HG03175 (cell line): ENCODE data around the gene RHBDD3.
"Not testable (repeated sequence)": the region's sequence is repeated elsewhere in the genome, so short reads cannot be mapped to it uniquely, and the experiment has no call there.

Experiments used
- ATAC-seq: cut with Tn5 transposase; IDR thresholded peaks from one replicate; pipeline ENCODE4 v1.9.1; 2021; ENCODE audit warnings: mild to moderate bottlenecking, moderate library complexity; ENCODE audit not compliant: unreplicated experiment

Gene RHBDD3

GRCh38 chr22:29253561-29254285, 14.1 kb downstream of the RHBDD3 start:
- ATAC-seq, result no peak

DNA sequence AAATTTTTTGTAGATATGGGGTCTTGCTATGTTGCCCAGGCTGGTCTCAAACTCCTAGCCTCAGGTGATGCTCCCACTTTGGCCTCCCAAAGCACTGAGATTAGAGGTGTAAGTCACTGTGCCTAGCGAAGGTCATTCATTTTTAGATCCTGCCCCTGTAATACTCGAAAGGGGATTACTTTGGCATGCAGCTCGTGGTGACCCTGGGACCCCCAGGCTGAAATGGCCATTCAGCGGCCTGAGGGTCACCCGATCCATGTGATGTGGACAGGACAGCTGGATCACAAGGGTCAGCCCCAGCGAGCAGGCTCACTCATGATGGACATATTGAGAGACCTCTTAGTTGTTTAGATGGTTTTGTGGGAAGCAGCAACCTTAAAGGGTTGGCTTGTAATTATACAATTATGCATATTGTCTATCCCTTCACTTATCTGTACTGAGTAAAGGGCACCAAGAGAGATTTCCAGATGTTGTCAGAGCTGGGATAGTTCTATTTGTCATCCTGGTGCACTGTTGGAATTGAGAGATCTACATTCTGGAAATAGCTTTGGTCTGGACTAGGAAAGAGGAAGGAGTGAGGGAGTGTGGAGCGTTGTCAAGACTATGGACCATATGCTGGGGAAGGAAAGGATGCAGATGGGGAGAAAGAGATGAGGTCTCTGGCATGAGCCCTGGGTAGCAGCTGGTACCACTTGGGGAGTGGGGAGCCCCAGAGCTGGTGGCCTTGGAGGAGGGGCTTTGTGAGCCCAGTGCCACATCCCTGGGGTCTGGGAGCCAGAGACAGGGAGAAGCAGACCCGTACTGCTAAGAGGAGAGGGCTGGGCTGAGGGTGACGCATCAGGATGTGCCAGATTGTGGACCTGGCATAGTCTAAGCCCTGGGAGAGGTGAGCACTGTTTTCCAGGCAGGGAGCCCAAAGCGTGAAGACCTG, 15.5 kb downstream of the RHBDD3 start:
- no peak for ATAC-seq

- no peak for ATAC-seq
These were observed 16.5 kb downstream of the RHBDD3 start for GRCh38 chr22:29251265-29251664.

DNA sequence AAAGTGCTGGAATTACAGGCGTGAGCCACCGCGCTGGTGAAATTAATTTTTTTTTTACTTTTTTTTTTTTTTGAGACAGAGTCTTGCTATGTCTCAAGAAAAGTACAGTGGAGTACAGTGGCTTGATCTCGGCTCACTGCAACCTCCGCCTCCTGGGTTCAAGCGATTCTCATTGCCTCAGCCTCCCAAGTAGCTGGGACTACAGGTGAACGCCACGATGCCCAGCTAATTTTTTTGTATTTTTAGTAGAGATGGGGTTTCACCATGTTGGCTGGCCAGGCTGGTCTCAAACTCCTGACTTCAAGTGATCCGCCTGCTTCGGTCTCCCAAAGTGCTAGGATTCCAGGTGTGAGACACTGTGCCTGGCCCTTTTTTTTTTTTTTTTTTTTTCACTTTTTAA, 19.9 kb downstream of the RHBDD3 start:
- ATAC-seq, result not testable (repeated sequence)

DNA sequence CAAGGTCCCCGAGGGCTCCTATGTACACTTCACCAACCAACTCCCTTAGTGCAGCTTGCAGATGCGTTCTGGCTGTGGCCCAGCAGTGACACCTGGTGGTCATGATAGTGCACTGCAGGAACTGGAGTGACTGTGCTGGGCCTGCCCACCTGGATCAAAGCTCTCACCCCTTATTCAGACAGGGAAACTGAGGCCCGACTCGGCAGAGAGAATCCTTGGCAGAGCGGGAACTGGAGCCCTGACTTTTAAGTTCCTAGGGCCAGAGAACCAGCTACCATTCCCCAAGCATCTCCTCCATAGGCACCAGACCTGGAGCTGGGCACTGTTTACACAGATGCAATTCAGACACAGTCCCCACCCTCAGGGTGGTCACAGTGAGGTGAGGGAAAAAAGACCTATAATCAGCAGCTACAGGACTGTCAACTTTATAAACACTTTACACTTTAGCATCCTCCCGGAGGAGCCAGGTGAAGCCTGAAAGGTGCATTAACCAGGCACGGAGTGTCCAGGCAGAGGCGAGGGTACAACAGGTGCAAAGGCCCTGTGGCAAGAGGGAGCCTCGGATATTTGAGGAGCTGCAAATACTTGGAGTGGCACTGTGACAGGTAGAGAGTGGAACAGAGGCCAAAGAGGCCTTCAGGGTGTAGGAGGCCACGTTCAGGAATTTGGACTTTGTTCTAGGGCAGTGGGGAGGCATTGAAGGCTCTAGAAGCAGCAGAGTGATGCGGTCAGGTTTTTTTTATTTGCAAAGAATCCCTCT, 22.0 kb downstream of the RHBDD3 start:
- ATAC-seq, result no peak

DNA sequence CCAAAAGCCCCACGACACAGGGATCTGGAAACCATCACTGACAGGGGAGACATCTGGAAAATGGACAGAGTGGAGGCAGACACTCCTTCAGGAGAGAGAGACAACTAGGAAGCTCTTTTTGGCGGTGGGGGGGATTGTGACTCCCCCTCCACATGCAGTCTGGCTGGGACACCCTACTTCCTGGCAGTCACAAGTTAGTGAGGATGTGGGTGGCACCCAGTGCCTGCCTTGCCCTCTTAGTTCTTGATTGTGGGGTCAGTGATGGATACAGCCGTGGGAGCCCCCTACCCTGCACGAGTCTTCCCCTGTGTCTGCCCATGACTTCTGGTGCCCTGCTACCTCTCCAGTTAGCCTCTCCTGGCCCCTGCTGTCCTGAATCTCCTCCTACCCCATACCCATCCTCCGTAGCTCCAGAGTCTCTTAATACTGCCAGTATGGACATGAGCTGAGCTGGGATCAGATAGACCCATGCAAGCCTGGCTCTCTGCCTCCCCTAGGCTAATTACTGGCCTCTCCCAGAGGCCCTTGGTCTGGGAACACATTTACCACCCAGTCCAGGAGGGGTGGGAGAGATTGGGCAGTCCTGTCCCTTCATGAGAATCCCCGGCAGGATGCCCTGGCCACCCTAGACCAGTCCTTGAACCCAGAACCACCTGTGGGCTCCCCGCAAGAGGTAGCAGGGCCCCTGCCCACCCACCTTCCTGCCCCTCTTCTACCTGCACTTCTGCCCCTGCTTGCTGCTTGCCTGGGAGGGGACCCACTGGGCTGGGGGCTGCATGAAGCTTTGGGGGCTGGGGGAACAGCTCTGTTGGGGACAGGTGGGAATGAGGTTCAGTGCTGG, 22.8 kb downstream of the RHBDD3 start:
- no peak for ATAC-seq

- no peak for ATAC-seq
These were observed 23.8 kb downstream of the RHBDD3 start for GRCh38 chr22:29243874-29244446.

DNA sequence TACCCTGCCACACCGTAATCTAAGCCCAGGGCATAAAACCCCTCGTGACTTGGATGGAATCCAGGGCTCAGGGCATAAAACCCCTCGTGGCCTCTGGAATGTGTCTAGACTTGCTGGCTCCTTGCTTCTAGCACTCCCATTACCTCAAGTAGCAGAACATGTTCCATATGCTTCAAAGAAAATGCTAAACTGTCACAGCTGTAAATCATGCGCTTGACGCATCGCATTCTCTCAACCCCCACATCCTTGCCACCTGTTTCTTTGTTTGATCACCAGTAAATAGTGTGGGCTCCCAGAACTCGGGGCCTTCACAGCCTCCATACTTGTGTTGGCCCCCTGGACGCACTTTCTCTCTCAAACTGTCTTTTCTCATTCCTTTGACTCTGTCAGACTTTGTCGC, 27.3 kb downstream of the RHBDD3 start:
- ATAC-seq, result not testable (repeated sequence)

GRCh38 chr22:29233277-29233877, 34.4 kb downstream of the RHBDD3 start:
- ATAC-seq, result no peak

DNA sequence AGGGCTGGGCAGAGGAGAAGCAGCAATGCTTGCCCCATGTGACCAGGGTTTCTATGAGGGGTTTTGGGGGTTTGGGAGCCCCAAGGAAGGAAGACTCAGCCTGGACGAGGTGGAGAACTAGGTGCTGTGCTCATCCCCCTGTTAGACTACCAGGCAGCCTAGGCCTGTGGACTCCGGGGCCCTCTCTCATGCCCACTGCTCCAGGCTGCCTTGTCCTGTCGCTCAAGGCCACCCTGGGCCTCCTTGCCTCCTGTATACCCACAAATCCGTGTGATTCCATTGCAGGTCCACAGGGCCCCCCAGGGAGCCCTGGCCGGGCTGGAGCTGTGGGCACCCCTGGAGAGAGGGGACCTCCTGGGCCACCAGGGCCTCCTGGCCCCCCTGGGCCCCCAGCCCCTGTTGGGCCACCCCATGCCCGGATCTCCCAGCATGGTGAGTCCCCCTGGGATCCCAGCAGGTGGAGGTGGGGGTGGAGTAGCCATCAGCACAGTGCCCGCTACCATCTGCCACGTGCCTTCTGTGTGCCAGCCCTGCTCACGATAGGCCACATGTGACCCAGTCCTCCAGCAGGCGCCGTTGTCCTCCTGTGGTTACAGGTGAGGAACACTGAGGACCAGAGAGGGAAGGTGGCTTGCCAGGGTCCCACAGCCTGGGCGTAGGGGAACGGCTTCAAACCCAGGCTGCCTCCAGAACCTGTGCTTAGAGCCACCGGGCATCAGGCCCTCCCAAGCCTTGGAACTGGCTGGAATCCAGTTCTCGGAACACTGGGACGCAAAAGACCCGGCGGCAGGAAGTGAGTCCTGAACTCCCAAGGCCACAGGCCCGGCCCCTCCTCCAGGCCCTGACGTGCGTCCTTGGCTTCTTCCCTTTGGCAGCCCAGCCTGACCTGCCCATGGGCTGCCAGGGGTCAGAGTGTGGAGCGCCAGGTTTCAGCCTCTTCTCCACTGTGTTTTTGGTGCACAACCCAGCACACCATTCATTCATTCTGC, 35.5 kb downstream of the RHBDD3 start:
- ATAC-seq, result no peak

- no peak for ATAC-seq
These were observed 36.6 kb downstream of the RHBDD3 start for GRCh38 chr22:29230972-29231875.

DNA sequence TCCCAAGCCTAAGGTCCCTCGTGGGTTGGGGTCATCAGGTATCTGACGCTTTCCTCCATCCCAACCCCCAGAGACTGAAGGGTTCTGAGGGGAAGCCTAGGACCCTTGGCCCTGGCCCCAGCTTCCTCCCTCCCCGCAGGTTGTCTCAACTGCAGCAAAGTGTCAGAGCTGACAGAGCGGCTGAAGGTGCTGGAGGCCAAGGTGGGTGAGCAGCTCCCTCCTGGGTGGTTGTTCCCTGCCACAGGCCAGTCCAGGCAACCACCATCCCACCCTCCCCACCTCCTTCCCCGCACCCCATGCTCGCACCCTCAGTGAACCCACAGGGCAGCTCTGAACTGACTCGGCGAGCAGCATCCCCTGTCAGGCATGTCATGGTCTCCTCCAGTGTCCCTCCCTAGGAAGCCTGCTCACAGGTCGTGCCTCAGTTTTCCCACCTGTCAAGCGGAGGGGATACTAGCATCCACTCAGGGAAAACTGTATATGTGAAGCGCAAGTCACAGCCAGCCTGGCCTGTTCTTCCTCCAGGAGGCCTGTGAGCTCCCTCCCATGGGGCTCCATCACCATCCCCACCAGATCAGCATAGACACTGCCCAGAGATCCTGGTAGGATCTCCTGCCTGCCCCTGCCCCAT, 41.3 kb downstream of the RHBDD3 start:
- no peak for ATAC-seq

GRCh38 chr22:29225422-29226090, 42.2 kb downstream of the RHBDD3 start:
- ATAC-seq, result no peak

DNA sequence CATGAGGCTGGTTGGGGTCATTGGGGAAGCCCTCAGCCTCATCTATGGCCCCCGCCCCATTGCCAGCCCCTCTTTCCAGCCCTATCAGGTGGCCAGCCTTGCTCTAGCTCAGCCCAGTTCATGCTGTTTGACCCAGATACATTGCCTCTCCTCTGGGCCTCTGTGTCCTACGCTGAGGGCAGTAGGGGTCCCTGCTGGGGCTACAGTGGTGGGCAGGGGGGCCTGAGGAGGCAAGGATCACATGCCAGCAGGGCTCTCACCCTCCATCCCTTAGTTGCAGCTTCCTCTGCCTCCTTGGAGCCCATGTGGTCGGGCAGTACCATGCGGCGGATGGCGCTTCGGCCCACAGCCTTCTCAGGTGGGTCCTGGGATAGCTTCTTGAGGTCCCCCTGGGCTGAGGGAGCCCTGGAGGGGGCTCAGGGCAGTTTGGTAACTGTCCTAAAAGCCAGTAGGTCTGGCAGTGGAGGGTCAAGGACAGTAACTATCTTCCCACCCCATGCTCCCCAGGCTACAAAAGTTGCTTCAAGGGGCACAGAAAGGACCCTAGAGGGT, 42.8 kb downstream of the RHBDD3 start:
- ATAC-seq, result no peak

GRCh38 chr22:29224121-29224858, 43.5 kb downstream of the RHBDD3 start:
- no peak for ATAC-seq
